GM23248 (cell line): ENCODE results near the gene TRAP1. TPM values are rescaled to one million over a fixed set of nuclear protein-coding genes. Genes with fewer than 3 reads are reported as not detected.

ENCODE experiments used
- DNase-seq: peaks from one replicate; pipeline ENCODE4 v3.0.0-alpha.2; 2015
- H2AFZ ChIP-seq: fragments of 200-600 bp; sonication (generic); 2 replicates; pipeline ENCODE4 v1.6.1; 2016; ENCODE audit warnings: antibody characterized with exemption
- H3F3A ChIP-seq: fragments of 200-600 bp; sonication (generic); 2 replicates; pipeline ENCODE4 v1.6.1; 2016; ENCODE audit warnings: mild to moderate bottlenecking, antibody characterized with exemption, mixed run types; ENCODE audit not compliant: insufficient read depth
- H3K27ac ChIP-seq: fragments of 200-600 bp; sonication (generic); 2 replicates; pipeline ENCODE4 v1.5.1; 2016; ENCODE audit warnings: mild to moderate bottlenecking
- H3K27me3 ChIP-seq: fragments of 200-600 bp; sonication (generic); replicated peaks from 2 replicates; pipeline ENCODE4 v1.6.1; 2016; ENCODE audit warnings: mild to moderate bottlenecking; ENCODE audit not compliant: insufficient read depth
- H3K36me3 ChIP-seq: fragments of 200-600 bp; sonication (generic); 2 replicates; pipeline ENCODE4 v1.6.1; 2016; ENCODE audit warnings: low read depth, mild to moderate bottlenecking
- H3K4me1 ChIP-seq: fragments of 200-600 bp; sonication (generic); 2 replicates; pipeline ENCODE4 v1.6.1; 2016; ENCODE audit warnings: mild to moderate bottlenecking; ENCODE audit not compliant: insufficient read depth
- H3K4me2 ChIP-seq: fragments of 200-600 bp; sonication (generic); one replicate; pipeline ENCODE4 v1.6.1; 2016; ENCODE audit warnings: mild to moderate bottlenecking; ENCODE audit not compliant: unreplicated experiment
- H3K4me3 ChIP-seq: fragments of 200-600 bp; sonication (generic); 2 replicates; pipeline ENCODE4 v1.5.1; 2016; ENCODE audit warnings: mild to moderate bottlenecking
- H3K79me2 ChIP-seq: fragments of 200-600 bp; sonication (generic); 2 replicates; pipeline ENCODE4 v1.6.1; 2016; ENCODE audit warnings: mild to moderate bottlenecking; ENCODE audit not compliant: insufficient read depth
- H3K9ac ChIP-seq: fragments of 200-600 bp; sonication (generic); 2 replicates; pipeline ENCODE4 v1.6.1; 2016; ENCODE audit warnings: mild to moderate bottlenecking
- H3K9me2 ChIP-seq: fragments of 200-600 bp; sonication (generic); 2 replicates; pipeline ENCODE4 v1.6.1; 2016; ENCODE audit warnings: mixed run types, mild to moderate bottlenecking, moderate library complexity; ENCODE audit not compliant: insufficient read depth
- H3K9me3 ChIP-seq: fragments of 200-600 bp; sonication (generic); one replicate; pipeline ENCODE4 v1.6.1; 2017; ENCODE audit warnings: low read depth
- H4K20me1 ChIP-seq: fragments of 200-600 bp; sonication (generic); 2 replicates; pipeline ENCODE4 v1.6.0; 2016; ENCODE audit not compliant: insufficient read depth
- EZH2 ChIP-seq: fragments of 200-600 bp; sonication (generic); IDR thresholded peaks from 2 replicates; pipeline ENCODE4 v1.6.1; 2018; ENCODE audit warnings: antibody characterized with exemption, mild to moderate bottlenecking; ENCODE audit not compliant: insufficient read depth, poor library complexity, severe bottlenecking
- EZH2phosphoT487 ChIP-seq: fragments of 200-600 bp; sonication (generic); IDR thresholded peaks from 2 replicates; pipeline ENCODE4 v1.6.1; 2018; ENCODE audit warnings: antibody characterized with exemption, moderate library complexity, mild to moderate bottlenecking, low read depth; ENCODE audit not compliant: insufficient read depth
- WGBS, 2 experiments: methylation state at CpG; one replicate each; pipeline ENCODE4 v1.1.6; 2015 to 2017; ENCODE audit warnings: low lambda C conversion rate in 2 of 2, low coverage in 1 of 2; ENCODE audit errors: missing lambda C conversion rate in 2 of 2; 5-methylcytosine and 5-hydroxymethylcytosine counted together
- in situ Hi-C: fragments of 300-500 bp; cut with MboI; formaldehyde crosslinking; loops from 2 replicates; pipeline ENCODE4 v1.15.0; 2020
- polyA plus RNA-seq: library from polyadenylated mRNA; unstranded; fragments of >200 nt; fragmentation: Nextera tagmentation; extraction: Ambion mirVana; gene quantifications from 2 replicates; pipeline ENCODE4 v1.2.1, GENCODE V29; 2016
- total RNA-seq: library from RNA; depleted of rRNA; stranded (reverse); fragments of >200 nt; shearing (Covaris generic); gene quantifications from 2 replicates; pipeline ENCODE4 v1.2.3, GENCODE V29; 2014

TRAP1 gene
- total and polyA plus RNA-seq, 2 experiments from 2014 or later: 56.6 to 73.4 TPM

DNA sequence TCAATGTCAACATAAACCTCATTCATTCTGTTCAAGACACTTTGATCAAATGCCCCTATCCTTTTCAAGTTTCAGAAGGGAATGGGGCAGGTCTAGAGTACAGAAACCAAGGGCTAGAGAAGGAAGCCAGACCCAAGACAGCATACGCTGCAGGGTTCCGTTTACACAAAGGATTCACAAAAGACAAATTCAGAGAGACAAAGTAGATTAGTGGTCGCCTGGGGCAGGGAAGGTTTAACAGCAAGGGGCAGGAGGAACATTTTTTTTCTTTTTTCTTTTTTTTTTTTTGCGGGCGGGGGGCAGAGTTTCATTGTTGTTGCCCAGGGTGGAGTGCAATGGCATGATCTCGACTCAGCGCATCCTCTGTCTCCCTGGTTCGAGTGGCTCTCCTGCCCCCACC, 19.9 kb upstream of the TRAP1 start:
- no peak overlapping the region for H3K4me2 ChIP-seq
- peaks cover 9% of the 10 kb centered on the region; the same call in 1 of the 2 replicates for H3K79me2 ChIP-seq
- no peak overlapping the region for H3K9ac ChIP-seq
- no peak for TF ChIP-seq EZH2phosphoT487
- TF ChIP-seq EZH2: no peak
- H3K27me3 ChIP-seq: no peaks in the 10 kb centered on the region
- no peaks in the 10 kb centered on the region for H3K9me3 ChIP-seq
- 79 to 80% methylated on average over 8 of the region's 8 CpGs for WGBS, 2 experiments
- in situ Hi-C loops: no loop called here
- no peak overlapping the region for H2AFZ ChIP-seq
- no peaks in the 10 kb centered on the region for H4K20me1 ChIP-seq
- DNase-seq: no peak
- peaks cover 51% of the 10 kb centered on the region for H3K36me3 ChIP-seq
- no peak overlapping the region for H3K4me3 ChIP-seq
- no peaks in the 10 kb centered on the region for H3K4me1 ChIP-seq
- H3K27ac ChIP-seq: no peak overlapping the region
- H3K9me2 ChIP-seq: no peaks in the 10 kb centered on the region
- no peaks in the 10 kb centered on the region for H3F3A ChIP-seq

DNA sequence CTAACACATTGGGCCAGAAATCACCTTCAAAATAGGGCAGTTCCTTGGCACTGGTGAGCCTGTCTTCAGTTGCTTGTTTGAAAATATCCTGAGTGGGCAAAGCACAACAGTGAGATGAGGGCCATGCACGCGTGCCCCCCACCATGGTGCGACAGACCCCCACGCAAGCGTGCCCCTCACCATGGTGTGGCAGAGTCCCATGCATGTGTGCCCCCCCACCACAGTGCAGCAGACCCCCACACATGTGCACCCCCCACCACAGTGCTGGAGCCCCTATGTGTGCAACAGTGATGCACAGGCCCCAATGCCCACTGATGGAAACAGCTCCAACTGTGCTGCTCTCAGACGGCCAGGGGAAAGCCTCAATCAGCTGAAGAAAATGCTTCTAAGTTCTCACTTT, 18.8 kb upstream of the TRAP1 start:
- Histone ChIP-seq H3K27me3 (no peaks in the 10 kb centered on the region), H3K9me2 (no peaks in the 10 kb centered on the region), H3F3A (no peaks in the 10 kb centered on the region), H3K9ac (no peak overlapping the region), H3K36me3 (peaks cover 41% of the 10 kb centered on the region), H3K27ac (no peak overlapping the region), H3K4me1 (no peaks in the 10 kb centered on the region), H3K79me2 (peaks cover 9% of the 10 kb centered on the region; the same call in 1 of the 2 replicates), H3K9me3 (no peaks in the 10 kb centered on the region), H2AFZ (no peak overlapping the region), H3K4me3 (no peak overlapping the region), H3K4me2 (no peak overlapping the region), H4K20me1 (no peaks in the 10 kb centered on the region)
- in situ Hi-C loops: no loop called here
- no peak for TF ChIP-seq EZH2
- WGBS, 2 experiments: 94 to 96% methylated on average over 6 of the region's 6 CpGs
- DNase-seq: no peak

- H3K4me3 ChIP-seq: no peak overlapping the region
- no peaks in the 10 kb centered on the region for H3F3A ChIP-seq
- no peak for TF ChIP-seq EZH2
- TF ChIP-seq EZH2phosphoT487: no peak
- H3K9ac ChIP-seq: no peak overlapping the region
- no peak overlapping the region for H2AFZ ChIP-seq
- H3K27ac ChIP-seq: no peak overlapping the region
- no peaks in the 10 kb centered on the region for H4K20me1 ChIP-seq
- in situ Hi-C loops: no loop called here
- peaks cover 9% of the 10 kb centered on the region; the same call in 1 of the 2 replicates for H3K79me2 ChIP-seq
- no peaks in the 10 kb centered on the region for H3K27me3 ChIP-seq
- H3K9me2 ChIP-seq: no peaks in the 10 kb centered on the region
- whole genome bisulfite sequencing, 2 experiments: 96 to 97% methylated on average over 13 of the region's 13 CpGs
- no peak overlapping the region for H3K4me2 ChIP-seq
- peaks cover 39% of the 10 kb centered on the region for H3K36me3 ChIP-seq
- H3K9me3 ChIP-seq: no peaks in the 10 kb centered on the region
- no peak for DNase-seq
- no peaks in the 10 kb centered on the region for H3K4me1 ChIP-seq
Observed at GRCh38 chr16:3735541-3735940, 18.2 kb upstream of the TRAP1 start.

GRCh38 chr16:3734758-3735221, 17.5 kb upstream of the TRAP1 start:
- Histone ChIP-seq H3K4me2 (no peak overlapping the region), H3K36me3 (peaks cover 35% of the 10 kb centered on the region)

DNA sequence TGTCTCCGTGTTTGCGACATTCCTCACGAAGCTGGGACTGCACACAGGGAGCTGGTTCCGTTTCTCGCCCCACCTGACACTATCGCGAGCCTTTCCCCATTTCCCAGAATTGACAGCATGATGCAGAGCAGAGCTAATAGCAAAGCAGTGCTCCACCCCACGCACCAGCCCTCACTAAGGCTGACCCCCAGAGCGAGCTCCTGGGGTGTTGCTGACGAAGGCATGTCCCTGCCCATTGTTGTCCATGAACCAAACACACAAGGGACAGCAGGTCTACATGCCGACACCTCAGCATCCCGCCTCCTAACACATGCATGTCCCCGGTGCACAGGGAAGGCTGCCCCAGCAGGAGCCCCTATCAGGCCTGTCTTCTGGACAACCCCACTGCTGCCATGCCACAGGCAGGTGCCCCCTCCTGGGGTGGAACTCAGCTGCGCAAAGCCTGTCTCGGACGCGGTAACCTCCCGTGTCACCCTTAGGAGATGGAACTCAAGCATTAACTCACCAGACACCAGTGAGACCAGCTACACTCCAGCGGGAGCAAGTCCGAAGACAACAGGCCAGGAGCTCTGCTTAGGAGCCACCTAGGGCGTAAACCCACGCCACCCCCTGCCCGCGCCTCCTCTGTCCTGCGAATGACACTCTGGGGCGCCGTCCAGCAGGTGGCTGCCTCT, 16.9 kb upstream of the TRAP1 start:
- no peaks in the 10 kb centered on the region for H3K4me1 ChIP-seq
- H3K4me2 ChIP-seq: no peak overlapping the region
- no peaks in the 10 kb centered on the region for H3K9me2 ChIP-seq
- H3K9me3 ChIP-seq: no peaks in the 10 kb centered on the region
- no peaks in the 10 kb centered on the region for H3F3A ChIP-seq
- 94 to 96% methylated on average over 22 to 27 of the region's 27 CpGs for WGBS, 2 experiments
- H2AFZ ChIP-seq: no peak overlapping the region
- H4K20me1 ChIP-seq: no peaks in the 10 kb centered on the region
- no peaks in the 10 kb centered on the region for H3K27me3 ChIP-seq
- peaks cover 30% of the 10 kb centered on the region for H3K36me3 ChIP-seq
- in situ Hi-C loops: no loop called here
- peaks cover 9% of the 10 kb centered on the region; the same call in 1 of the 2 replicates for H3K79me2 ChIP-seq
- H3K4me3 ChIP-seq: no peak overlapping the region
- H3K27ac ChIP-seq: no peak overlapping the region
- TF ChIP-seq EZH2: no peak
- no peak for TF ChIP-seq EZH2phosphoT487
- no peak overlapping the region for H3K9ac ChIP-seq
- no peak for DNase-seq

More at GRCh38 chr16:3734758-3735221, 17.5 kb upstream of the TRAP1 start:
- no peak overlapping the region for H3K9ac ChIP-seq
- H3K27ac ChIP-seq: no peak overlapping the region
- H3K9me3 ChIP-seq: no peaks in the 10 kb centered on the region
- in situ Hi-C loops: no loop called here
- DNase-seq: no peak
- TF ChIP-seq EZH2 (no peak), EZH2phosphoT487 (no peak)
- peaks cover 9% of the 10 kb centered on the region; the same call in 1 of the 2 replicates for H3K79me2 ChIP-seq
- no peaks in the 10 kb centered on the region for H3K9me2 ChIP-seq
- no peaks in the 10 kb centered on the region for H3K27me3 ChIP-seq
- no peaks in the 10 kb centered on the region for H3K4me1 ChIP-seq
- H3F3A ChIP-seq: no peaks in the 10 kb centered on the region
- H3K4me3 ChIP-seq: no peak overlapping the region
- 96 to 98% methylated on average over 23 to 25 of the region's 25 CpGs for WGBS, 2 experiments
- no peaks in the 10 kb centered on the region for H4K20me1 ChIP-seq
- no peak overlapping the region for H2AFZ ChIP-seq
